ENCODE results near the gene FREY1.

- TF ChIP-seq EZH2 (IDR thresholded peaks at IDR 0.05) (no peak), POLR2AphosphoS5 (IDR thresholded peaks at IDR 0.05; ENCODE audit: borderline replicate concordance, low read depth, low read length) (no peak)
Measured at GRCh38 chr11:45945397-45945999, 38.4 kb upstream of the FREY1 start.

Data from SK-N-MC (cell line).